Panc1 (cell line): ENCODE data around the gene ADARB2. TPM values are rescaled to one million over a fixed set of nuclear protein-coding genes. Genes with fewer than 3 reads are reported as not detected.

Experiments used
- ATAC-seq: fragments of 200-7000 bp; cut with Tn5 transposase; 2 replicates; pipeline ENCODE4 v1.9.1; 2020; ENCODE audit warnings: mild to moderate bottlenecking, moderate library complexity
- BruUV-seq: library from RNA; stranded (reverse); fragments of 400-500 nt; replicated peaks from 2 replicates; lab custom pipeline; 2021; lab: Mats Ljungman, UMichigan
- CTCF ChIA-PET: fragments of 300-600 bp; sonication (Branson Sonifier 250); formaldehyde crosslinking; loops from one replicate; lab custom pipeline; 2022; ENCODE audit warnings: antibody characterized with exemption; lab: Charles Lee
- POLR2A ChIA-PET: fragments of 300-600 bp; sonication (Branson Sonifier 250); formaldehyde crosslinking; loops from one replicate; lab custom pipeline; 2022; ENCODE audit warnings: antibody characterized with exemption; lab: Charles Lee
- DNase-seq: peaks from one replicate; pipeline ENCODE4 v3.0.0-alpha.2; 2010; ENCODE audit warnings: low read depth, low spot score
- H3K27ac ChIP-seq: 2 replicates; pipeline ENCODE4 v1.5.1; 2011; ENCODE audit warnings: mild to moderate bottlenecking, low read length, inconsistent platforms
- H3K27me3 ChIP-seq: fragments of 200-500 bp; sonication (Bioruptor generic); 2 replicates; pipeline ENCODE4 v1.6.0; 2014; ENCODE audit warnings: low read length, inconsistent platforms; ENCODE audit not compliant: control insufficient read depth, insufficient read depth
- H3K36me3 ChIP-seq: fragments of 200-500 bp; sonication (Bioruptor generic); 2 replicates; pipeline ENCODE4 v1.5.1; 2014; ENCODE audit warnings: inconsistent platforms, mild to moderate bottlenecking, low read length, moderate library complexity; ENCODE audit not compliant: control insufficient read depth, insufficient read depth
- H3K4me1 ChIP-seq: 2 replicates; pipeline ENCODE4 v1.5.1; 2011; ENCODE audit warnings: inconsistent platforms, mild to moderate bottlenecking, low read length, moderate library complexity; ENCODE audit not compliant: control insufficient read depth, insufficient read depth
- H3K4me3 ChIP-seq, 2 experiments: 2 replicates each; pipeline ENCODE4 v1.5.1; 2011 to 2012; ENCODE audit warnings: low read depth in 2 of 2, low read length in 2 of 2, mild to moderate bottlenecking in 2 of 2, inconsistent platforms in 1 of 2, moderate library complexity in 1 of 2
- H3K9me3 ChIP-seq: fragments of 200-500 bp; sonication (Bioruptor generic); 2 replicates; pipeline ENCODE4 v1.5.1; 2014; ENCODE audit warnings: low read depth, mild to moderate bottlenecking, inconsistent platforms, low read length, moderate library complexity; ENCODE audit not compliant: control insufficient read depth, insufficient read depth
- CTCF ChIP-seq: fragments of 450-650 bp; IDR thresholded peaks from 2 replicates; pipeline ENCODE4 v1.5.1; 2017; ENCODE audit warnings: mild to moderate bottlenecking
- POLR2AphosphoS5 ChIP-seq: IDR thresholded peaks from 2 replicates; pipeline ENCODE4 v1.6.1; 2012; ENCODE audit warnings: mild to moderate bottlenecking, low read depth, low read length, moderate library complexity
- SIN3A ChIP-seq: IDR thresholded peaks from 2 replicates; pipeline ENCODE4 v1.6.1; 2012; ENCODE audit warnings: low read depth, mild to moderate bottlenecking, low read length, moderate library complexity, borderline replicate concordance; ENCODE audit not compliant: insufficient read depth
- TCF7L2 ChIP-seq: IDR thresholded peaks from 2 replicates; pipeline ENCODE4 v1.6.1; 2011; ENCODE audit warnings: mild to moderate bottlenecking, low read depth, low read length, inconsistent platforms
- in situ Hi-C: cut with HindIII; loops from 2 replicates; pipeline ENCODE4 v1.10.0; 2016; ENCODE audit warnings: low sequenced_read_pairs, low pct_unique_long_range_greater_than_20kb
- intact Hi-C: fragments of 100-400 bp; cut with micrococcal nuclease; formaldehyde crosslinking; loops from one replicate; pipeline ENCODE4 v1.10.0; 2022; ENCODE audit not compliant: unreplicated experiment
- total RNA-seq: library from RNA; stranded (reverse); gene quantifications from one replicate; pipeline ENCODE4 v1.2.1, GENCODE V29; 2021; ENCODE audit not compliant: unreplicated experiment
- TF ChIP-seq, protein P1 (sequence below), 2 experiments: IDR thresholded peaks; 2 replicates each; pipeline ENCODE4 v1.6.1; 2011 to 2012; ENCODE audit warnings: low read depth in 2 of 2, control low read depth in 1 of 2, low read length in 1 of 2, mild to moderate bottlenecking in 1 of 2, moderate library complexity in 1 of 2; ENCODE audit not compliant: insufficient read depth in 1 of 2

ADARB2 gene
- total RNA-seq, 1 experiment from 2014 or later = 0.31 TPM

DNA sequence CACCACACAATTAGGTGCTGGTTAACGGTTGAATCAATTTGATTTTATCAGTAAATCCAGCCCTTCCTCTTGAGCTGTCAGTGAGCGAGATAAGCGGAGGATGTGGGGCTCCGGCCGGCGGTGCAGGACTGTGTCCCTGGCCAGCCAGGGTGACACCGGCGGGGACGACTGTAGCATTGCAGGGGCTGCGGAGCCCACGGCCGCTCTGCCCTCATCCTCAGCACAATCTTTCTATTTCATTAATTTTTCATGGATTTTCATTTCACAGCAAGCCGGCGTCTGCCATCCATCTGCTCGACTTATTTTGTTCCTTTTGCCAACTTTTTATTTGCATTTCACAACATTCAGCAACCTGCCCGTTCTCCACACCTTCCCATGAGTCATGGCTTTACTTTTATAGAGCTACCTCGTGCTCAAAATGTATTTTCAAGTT, 4.7 kb downstream of the ADARB2 start:
- ChIA-PET POLR2A (no interaction called here), CTCF (no interaction called here)
- no TSS peak for BruUV-seq
- in situ Hi-C loops (no loop called here), intact Hi-C loops (no loop called here)
- Histone ChIP-seq H3K36me3 (no peaks in the 10 kb centered on the region), H3K9me3 (no peaks in the 10 kb centered on the region), H3K4me1 (no peaks in the 10 kb centered on the region), H3K4me3 (no peak overlapping the region), H3K27ac (no peak overlapping the region), H3K27me3 (no peaks in the 10 kb centered on the region; the same call in 1 of the 2 replicates)
- no peak for DNase-seq
- TF ChIP-seq TCF7L2 = no peak
- no peak for TF ChIP-seq CTCF
- no peak for TF ChIP-seq SIN3A
- ATAC-seq = no peak

DNA sequence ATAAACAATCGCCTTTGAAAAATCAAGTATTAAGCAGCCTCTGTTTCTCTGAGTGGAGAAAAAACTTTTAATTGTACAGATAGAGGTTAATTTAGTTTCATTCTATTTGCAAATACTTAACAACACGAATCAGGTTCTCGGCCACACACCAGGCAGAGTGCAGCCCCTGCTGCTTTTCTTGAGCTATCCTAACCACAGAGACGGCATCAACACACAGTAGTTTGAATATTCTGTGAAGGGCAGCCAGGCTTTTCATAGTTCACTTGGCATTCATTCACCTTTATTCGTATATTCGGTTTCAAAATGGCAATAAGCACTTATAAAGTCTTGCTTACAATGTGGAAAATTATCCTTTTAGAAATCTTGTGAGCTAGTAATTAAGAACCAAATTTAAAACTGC, 5.7 kb downstream of the ADARB2 start:
- in situ Hi-C loops (no loop called here), intact Hi-C loops (no loop called here)
- Histone ChIP-seq H3K27ac (no peak overlapping the region), H3K36me3 (no peaks in the 10 kb centered on the region), H3K27me3 (no peaks in the 10 kb centered on the region; the same call in 1 of the 2 replicates), H3K4me1 (no peaks in the 10 kb centered on the region), H3K9me3 (no peaks in the 10 kb centered on the region), H3K4me3 (no peak overlapping the region)
- ATAC-seq = no peak
- ChIA-PET CTCF (no interaction called here), POLR2A (no interaction called here)
- DNase-seq = no peak
- TF ChIP-seq, protein P1, sequence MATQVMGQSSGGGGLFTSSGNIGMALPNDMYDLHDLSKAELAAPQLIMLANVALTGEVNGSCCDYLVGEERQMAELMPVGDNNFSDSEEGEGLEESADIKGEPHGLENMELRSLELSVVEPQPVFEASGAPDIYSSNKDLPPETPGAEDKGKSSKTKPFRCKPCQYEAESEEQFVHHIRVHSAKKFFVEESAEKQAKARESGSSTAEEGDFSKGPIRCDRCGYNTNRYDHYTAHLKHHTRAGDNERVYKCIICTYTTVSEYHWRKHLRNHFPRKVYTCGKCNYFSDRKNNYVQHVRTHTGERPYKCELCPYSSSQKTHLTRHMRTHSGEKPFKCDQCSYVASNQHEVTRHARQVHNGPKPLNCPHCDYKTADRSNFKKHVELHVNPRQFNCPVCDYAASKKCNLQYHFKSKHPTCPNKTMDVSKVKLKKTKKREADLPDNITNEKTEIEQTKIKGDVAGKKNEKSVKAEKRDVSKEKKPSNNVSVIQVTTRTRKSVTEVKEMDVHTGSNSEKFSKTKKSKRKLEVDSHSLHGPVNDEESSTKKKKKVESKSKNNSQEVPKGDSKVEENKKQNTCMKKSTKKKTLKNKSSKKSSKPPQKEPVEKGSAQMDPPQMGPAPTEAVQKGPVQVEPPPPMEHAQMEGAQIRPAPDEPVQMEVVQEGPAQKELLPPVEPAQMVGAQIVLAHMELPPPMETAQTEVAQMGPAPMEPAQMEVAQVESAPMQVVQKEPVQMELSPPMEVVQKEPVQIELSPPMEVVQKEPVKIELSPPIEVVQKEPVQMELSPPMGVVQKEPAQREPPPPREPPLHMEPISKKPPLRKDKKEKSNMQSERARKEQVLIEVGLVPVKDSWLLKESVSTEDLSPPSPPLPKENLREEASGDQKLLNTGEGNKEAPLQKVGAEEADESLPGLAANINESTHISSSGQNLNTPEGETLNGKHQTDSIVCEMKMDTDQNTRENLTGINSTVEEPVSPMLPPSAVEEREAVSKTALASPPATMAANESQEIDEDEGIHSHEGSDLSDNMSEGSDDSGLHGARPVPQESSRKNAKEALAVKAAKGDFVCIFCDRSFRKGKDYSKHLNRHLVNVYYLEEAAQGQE (IDR thresholded peaks at IDR 0.05; ENCODE audit: insufficient read depth in 1 of 2, low read depth in 2 of 2, low read length in 1 of 2) = no peak
- TF ChIP-seq TCF7L2 (no peak), POLR2AphosphoS5 (no peak), CTCF (no peak), SIN3A (no peak)
- no TSS peak for BruUV-seq

- no peak for ATAC-seq
- in situ Hi-C loops = no loop called here
Measured at GRCh38 chr10:1729751-1730150, 7.6 kb downstream of the ADARB2 start.

More at GRCh38 chr10:1729751-1730150, 7.6 kb downstream of the ADARB2 start:
- CTCF ChIA-PET = no interaction called here
- no peak overlapping the region for H3K27ac ChIP-seq
- no peaks in the 10 kb centered on the region for H3K9me3 ChIP-seq
- intact Hi-C loops = no loop called here
- H3K4me1 ChIP-seq = no peaks in the 10 kb centered on the region
- no peak overlapping the region for H3K4me3 ChIP-seq
- no peaks in the 10 kb centered on the region for H3K36me3 ChIP-seq
- no peaks in the 10 kb centered on the region; the same call in 1 of the 2 replicates for H3K27me3 ChIP-seq
- POLR2A ChIA-PET = no interaction called here
- no peak for DNase-seq
- TF ChIP-seq, protein P1 (IDR thresholded peaks at IDR 0.05; ENCODE audit: insufficient read depth in 1 of 2, low read depth in 2 of 2, low read length in 1 of 2) = no peak
- TF ChIP-seq TCF7L2 (no peak), POLR2AphosphoS5 (no peak), SIN3A (no peak), CTCF (no peak)
- no TSS peak for BruUV-seq
